Measurements from ENCODE around the gene ADAM8. TPM values are rescaled to one million over a fixed set of nuclear protein-coding genes. Genes with fewer than 3 reads are reported as not detected.

ADAM8 gene
- 113 and 147 TPM in 2 replicates for total RNA-seq (2014; rRNA removed)
- percentile 65 among the genes with signal in this experiment for Bru-seq, nascent RNA
- BruChase-seq, experiment 1, labeled RNA remaining after a 6-hour chase: percentile 82 among the genes with signal in this experiment
- percentile 73 among the genes with signal in this experiment for BruChase-seq, experiment 2, labeled RNA remaining after a 2-hour chase
- long read RNA-seq, transcript ADAM8-202 (23 exons, 3,279 nt): major isoform, 18 of 96 reads
- long read RNA-seq, partial matches to known transcripts: 34 of 96 reads
- long read RNA-seq, other reads (novel, unspliced or antisense): 43 of 96 reads

DNA sequence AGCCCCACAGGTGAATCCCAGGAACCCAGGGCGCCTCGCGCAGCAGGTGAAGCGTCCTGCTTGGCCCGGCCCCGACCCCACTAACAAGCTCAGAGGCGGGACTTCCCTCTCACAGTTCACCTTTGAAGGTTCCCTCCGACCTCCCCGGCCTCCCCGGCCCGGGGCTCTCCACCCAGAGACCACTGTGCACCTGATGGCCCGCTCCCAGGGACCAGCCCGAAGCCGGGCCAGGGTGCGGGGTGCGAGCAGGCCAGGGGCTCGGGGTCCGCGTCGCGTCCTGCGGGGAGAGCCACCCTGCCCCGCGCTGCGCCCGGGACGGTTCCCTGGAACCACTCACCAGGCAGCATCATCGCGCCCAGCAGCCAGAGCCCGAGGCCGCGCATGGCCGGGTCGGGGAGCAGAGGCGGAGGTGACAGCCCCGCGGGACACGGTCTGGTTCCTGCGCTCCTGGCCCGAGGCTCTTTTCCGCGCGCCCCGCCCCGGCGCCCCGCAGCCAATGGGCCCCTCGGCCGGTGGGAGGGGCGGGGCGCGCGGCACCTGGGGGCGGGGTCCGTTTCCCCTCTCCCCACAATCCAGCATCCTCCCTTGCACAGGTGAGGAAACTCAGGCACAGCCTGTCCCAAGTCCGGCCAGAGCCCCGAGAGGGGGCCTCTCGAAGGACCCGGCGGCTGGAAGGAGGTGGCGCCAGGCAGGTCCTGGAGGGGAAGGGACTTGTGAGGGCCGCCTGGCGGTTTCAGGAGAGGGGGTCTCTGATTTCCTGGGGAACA lies at the start of gene ADAM8:
Gene ADAM8 (minus strand): TSS at position 434 of the 767 bp plus-strand sequence. CDS start 51 bp downstream, at position 383.
- no peaks in the 10 kb centered on the region; the same call in 1 of the 2 replicates for H3K36me3 ChIP-seq (ENCODE audit: low read depth, low read length)
- no TSS peak for BruUV-seq (replicated peaks)

DNA sequence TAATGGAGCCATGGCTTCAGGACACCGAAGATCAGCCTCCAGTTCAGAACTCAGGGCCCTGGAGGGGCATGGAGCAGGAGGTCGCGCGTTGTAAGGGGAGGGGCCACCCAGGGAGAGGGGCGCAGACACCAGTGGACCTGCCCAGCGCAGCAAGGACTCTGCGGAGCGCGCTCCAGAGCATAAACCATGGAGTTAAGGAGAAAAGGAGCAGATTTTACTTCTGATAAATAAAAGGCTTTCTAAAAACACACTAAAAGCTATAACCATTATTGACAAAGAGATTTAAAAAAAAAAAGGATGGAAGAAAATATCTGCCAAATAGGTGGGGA lies 49.5 kb upstream of the ADAM8 start:
- H3K4me1 ChIP-seq (ENCODE audit: insufficient read depth, low read length): peaks cover 15% of the 10 kb centered on the region
- ChIA-PET CTCF (no interaction called here), POLR2A (ENCODE audit: unreplicated experiment) (no interaction called here)
- no peak overlapping the region for H3K27ac ChIP-seq (ENCODE audit: low read length)
- no peaks in the 10 kb centered on the region for H3K79me2 ChIP-seq (ENCODE audit: low read length)
- BruUV-seq (replicated peaks): no TSS peak
- no peaks in the 10 kb centered on the region for H3K9me2 ChIP-seq (replicated peaks; ENCODE audit: low read length)
- H3K4me3 ChIP-seq (ENCODE audit: low read length): no peak overlapping the region
- no peaks in the 10 kb centered on the region for H3K9me3 ChIP-seq (ENCODE audit: low read length)
- H3F3A ChIP-seq (ENCODE audit: low read length, unreplicated experiment): peaks cover 4% of the 10 kb centered on the region
- DNase-seq (no peak), ATAC-seq (no peak)
- no peak overlapping the region for H3K9ac ChIP-seq (ENCODE audit: low read length)
- no peak overlapping the region for H2AFZ ChIP-seq (ENCODE audit: low read length)
- H3K36me3 ChIP-seq (ENCODE audit: low read depth, low read length): no peaks in the 10 kb centered on the region
- intact Hi-C loops (cut with micrococcal nuclease): loop anchor here (10.0 kb wide), 1 partner anchor 179 kb away; no protein-coding TSS in a partner anchor
- TF ChIP-seq EZH2phosphoT487 (IDR thresholded peaks at IDR 0.05; ENCODE audit: borderline replicate concordance, low read length): no peak
- TF ChIP-seq CTCF (conservative IDR thresholded peaks at IDR 0.05; ENCODE audit: low read depth, low read length): no peak
- no peak for TF ChIP-seq EZH2 (IDR thresholded peaks at IDR 0.05; ENCODE audit: low read length, unreplicated experiment)
- H4K20me1 ChIP-seq (ENCODE audit: low read length): no peaks in the 10 kb centered on the region
- no peak overlapping the region for H3K4me2 ChIP-seq (ENCODE audit: low read length)
- H3K27me3 ChIP-seq (ENCODE audit: low read length): peaks cover 11% of the 10 kb centered on the region; the same call in 1 of the 2 replicates

More for the DNA sequence above, at the start of gene ADAM8:
- peak within 1 kb of the TSS; percentile 98 for H3K27ac ChIP-seq (ENCODE audit: low read length)
- ATAC-seq (peak; percentile 28), DNase-seq (peak; percentile 61)
- H3K79me2 ChIP-seq (ENCODE audit: low read length): peaks cover 32% of the 10 kb centered on the region
- no peaks in the 10 kb centered on the region for H3K9me3 ChIP-seq (ENCODE audit: low read length)
- ChIA-PET CTCF (no interaction called here), POLR2A (ENCODE audit: unreplicated experiment) (no interaction called here)
- peaks cover 54% of the 10 kb centered on the region for H3K4me1 ChIP-seq (ENCODE audit: insufficient read depth, low read length)
- peak within 1 kb of the TSS; percentile 96 for H3K9ac ChIP-seq (ENCODE audit: low read length)
- H3K4me3 ChIP-seq (ENCODE audit: low read length): peak within 1 kb of the TSS; percentile 82
- peaks cover 4% of the 10 kb centered on the region for H3F3A ChIP-seq (ENCODE audit: low read length, unreplicated experiment)
- H3K9me2 ChIP-seq (replicated peaks; ENCODE audit: low read length): no peaks in the 10 kb centered on the region
- intact Hi-C loops (cut with micrococcal nuclease): no loop called here
- no peaks in the 10 kb centered on the region for H4K20me1 ChIP-seq (ENCODE audit: low read length)
- no peaks in the 10 kb centered on the region for H3K27me3 ChIP-seq (ENCODE audit: low read length)
- H3K4me2 ChIP-seq (ENCODE audit: low read length): peak within 1 kb of the TSS; percentile 97
- TF ChIP-seq CTCF (conservative IDR thresholded peaks at IDR 0.05; ENCODE audit: low read depth, low read length) (no peak), EZH2 (IDR thresholded peaks at IDR 0.05; ENCODE audit: low read length, unreplicated experiment) (no peak), EZH2phosphoT487 (IDR thresholded peaks at IDR 0.05; ENCODE audit: borderline replicate concordance, low read length) (no peak)
- no peak within 1 kb of the TSS for H2AFZ ChIP-seq (ENCODE audit: low read length)

All from PC-3 (cell line).